GM19099 (cell line): ENCODE measurements around the gene FCER1G.

ENCODE experiments used
- POLR2A ChIP-seq: IDR thresholded peaks from 3 replicates; pipeline ENCODE4 v1.6.1; 2011; ENCODE audit warnings: low read depth; ENCODE audit not compliant: insufficient read length; ENCODE audit errors: extremely low read depth

The FCER1G gene

GRCh38 chr1:161215076-161215475 lies at the start of gene FCER1G:
Gene FCER1G (plus strand): TSS chr1:161215295. CDS start chr1:161215322, 27 bp downstream.
- no peak for TF ChIP-seq POLR2A

DNA sequence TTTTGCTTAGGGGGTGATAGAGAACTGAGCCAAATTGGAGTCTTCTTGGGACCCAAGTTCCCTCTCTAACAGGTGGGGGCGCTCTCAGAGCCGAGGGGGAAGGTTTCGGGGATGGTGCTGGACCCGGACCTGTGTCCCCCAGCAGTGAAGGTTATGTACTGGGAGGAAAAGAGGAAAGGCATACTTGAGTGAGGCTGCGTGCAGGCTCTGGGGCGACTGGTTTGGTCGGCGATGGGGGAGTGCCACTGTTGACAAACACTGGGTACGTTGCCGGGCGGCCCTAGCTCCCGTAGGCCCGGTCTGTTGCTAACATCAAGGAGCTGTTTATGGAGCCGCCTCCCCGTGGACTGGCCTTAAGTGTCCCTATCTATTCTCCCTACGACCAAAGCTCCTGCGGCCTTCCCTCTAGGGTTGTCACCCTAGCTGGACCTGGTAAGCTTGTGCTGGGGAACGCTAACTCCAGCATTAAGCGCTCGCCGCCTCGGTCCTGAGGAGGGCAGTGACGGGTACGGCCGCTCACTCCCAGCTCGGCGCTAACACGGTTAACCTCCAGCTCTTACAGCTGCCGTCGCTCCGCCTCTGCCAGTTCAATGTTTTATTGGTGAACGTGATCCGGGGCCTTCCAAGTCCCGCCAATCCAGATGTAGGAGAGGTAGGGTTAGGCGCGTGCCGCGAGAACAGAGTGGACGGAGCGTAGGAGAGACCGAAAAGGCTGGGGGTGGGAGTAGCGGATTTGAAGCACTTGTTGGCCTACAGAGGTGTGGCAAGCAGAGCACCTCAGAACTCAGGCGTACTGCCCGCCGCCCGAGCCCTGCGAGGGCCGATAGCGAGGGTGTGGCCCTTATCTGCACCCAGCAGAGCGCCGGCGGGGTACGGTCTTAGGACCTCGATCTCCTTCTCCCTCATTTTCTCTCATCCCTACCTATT lies 49.1 kb upstream of the FCER1G start, which contains the start of gene PPOX:
Gene PPOX, plus strand, starts transcription at position 685 of the 927 bp plus-strand sequence. CDS start 422 bp downstream, outside the sequence.
- peak; percentile 87 for TF ChIP-seq POLR2A

GRCh38 chr1:161166669-161167548 lies 48.2 kb upstream of the FCER1G start:
- no peak for TF ChIP-seq POLR2A

- TF ChIP-seq POLR2A, result no peak
These were observed 46.2 kb upstream of the FCER1G start for GRCh38 chr1:161168906-161169305.

DNA sequence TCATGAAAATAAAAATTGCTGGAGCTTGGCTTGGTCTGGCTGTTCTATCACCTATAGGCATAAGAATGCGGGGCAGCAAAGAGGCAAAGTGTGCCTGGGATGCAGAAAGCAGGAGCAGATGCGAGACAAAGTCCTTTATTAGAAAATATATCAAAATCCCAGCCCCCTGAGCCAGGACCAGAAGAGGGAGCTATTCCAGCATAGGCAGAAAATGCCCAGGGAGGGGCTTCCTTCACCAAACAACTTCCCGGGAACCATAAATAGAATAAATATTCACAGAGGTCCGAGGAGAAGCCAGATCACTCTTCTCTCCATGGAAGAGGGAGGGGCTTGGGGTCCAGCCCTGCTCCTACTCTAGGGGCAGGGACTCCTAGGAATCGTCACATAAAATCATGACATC lies 43.9 kb upstream of the FCER1G start:
- TF ChIP-seq POLR2A, result no peak

DNA sequence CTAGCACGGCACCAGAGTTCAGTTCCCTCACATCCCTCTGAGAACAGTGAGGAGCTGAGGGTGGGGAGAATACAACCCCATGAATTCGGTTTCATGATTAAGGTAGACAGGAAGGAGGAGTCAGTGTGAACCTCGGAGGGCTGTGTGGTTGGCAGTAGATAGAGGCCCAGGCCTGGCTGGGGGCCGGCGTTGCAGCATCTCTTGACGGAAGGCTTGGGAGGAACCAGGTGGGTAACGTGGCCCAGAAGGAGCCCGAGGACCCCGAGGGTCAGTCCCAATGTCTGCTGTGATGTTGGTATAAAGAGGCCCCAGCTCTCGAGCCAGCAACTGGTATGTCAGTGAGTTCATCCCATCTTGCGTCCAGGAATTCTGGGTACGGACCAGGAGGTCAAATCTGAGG lies 43.4 kb upstream of the FCER1G start:
- no peak for TF ChIP-seq POLR2A

DNA sequence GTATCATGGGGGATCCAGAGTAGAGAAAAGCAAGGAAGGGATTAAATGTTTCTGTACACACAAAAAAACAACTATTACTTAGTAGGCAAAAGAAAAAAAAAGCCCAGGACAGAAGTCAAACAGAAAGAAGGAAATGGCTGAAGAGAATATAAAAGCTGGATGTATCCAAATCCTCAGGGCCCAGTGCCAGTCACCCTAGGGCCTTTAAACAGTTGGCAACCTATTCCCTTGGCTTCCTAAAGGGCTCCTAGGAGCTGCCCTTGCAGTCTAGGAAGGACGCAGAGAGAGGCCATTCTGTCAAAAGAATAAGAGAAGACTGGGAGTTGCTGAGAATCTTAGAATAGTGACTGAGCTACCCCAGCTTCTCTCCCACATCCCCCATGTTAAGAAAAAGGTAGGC lies 42.7 kb upstream of the FCER1G start:
- no peak for TF ChIP-seq POLR2A

DNA sequence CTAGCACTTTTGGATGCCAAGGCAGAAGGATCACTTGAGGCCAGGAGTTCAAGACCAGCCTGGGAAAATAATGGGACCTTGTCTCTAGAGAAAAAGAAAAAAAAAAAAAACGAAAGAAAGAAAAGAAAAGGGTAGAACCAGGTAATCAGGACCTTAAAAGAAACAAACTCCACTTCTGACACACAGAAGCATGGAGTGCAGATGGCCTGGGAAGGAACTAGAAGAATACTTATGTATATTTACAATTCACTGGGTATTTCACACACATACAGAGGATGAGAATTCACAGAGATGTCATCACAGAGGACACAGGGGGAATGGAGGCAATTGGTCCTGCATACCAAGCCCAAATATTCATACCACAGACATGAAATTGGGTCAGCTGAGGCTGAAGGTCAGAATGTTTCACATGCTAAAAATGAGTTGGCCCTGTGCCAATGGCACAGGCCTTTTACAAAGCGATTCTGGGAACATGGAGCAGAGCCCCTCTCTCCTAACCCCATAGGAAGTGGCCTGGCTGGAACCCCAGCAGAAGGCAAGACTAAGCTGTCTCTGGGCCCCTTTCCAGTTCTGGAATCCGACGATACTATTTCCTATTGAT lies 42.2 kb upstream of the FCER1G start:
- no peak for TF ChIP-seq POLR2A

DNA sequence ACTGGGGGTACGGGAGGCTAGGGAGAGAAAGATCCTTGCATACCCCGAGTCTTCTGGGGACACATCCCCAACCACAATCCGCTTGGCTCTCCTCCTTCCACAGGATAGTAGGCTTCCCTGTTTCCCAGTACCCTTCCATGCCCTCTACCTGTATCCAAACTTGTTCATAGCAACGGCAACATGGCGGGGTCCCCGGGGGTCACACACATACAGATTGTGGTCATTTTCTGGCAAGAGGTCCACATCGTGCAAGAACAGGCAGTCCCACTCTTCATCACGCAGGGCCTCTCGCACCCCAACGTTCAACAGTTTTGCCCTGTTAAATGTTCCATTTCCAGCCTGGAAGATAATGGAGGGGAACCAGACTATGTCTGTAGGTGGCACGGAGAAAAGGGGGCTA lies 41.4 kb upstream of the FCER1G start:
- TF ChIP-seq POLR2A, result no peak

GRCh38 chr1:161174911-161175310 lies 40.2 kb upstream of the FCER1G start:
- no peak for TF ChIP-seq POLR2A

GRCh38 chr1:161175771-161176453 lies 39.2 kb upstream of the FCER1G start:
- no peak for TF ChIP-seq POLR2A

- TF ChIP-seq POLR2A, result no peak
These were observed 38.5 kb upstream of the FCER1G start for GRCh38 chr1:161176468-161177111.

GRCh38 chr1:161177112-161177935 lies 37.8 kb upstream of the FCER1G start, which contains the start of gene B4GALT3:
Gene B4GALT3 (minus strand): TSS chr1:161177507. CDS start chr1:161176060, 1,447 bp downstream.
- TF ChIP-seq POLR2A, result peak; percentile 88
